Gastroesophageal sphincter (tissue), 4 donors: ENCODE results near the gene TSHZ2. TPM values are rescaled to one million over a fixed set of nuclear protein-coding genes. Genes with fewer than 3 reads are reported as not detected.

Experiments
- ATAC-seq: fragments of 150-250 bp; one replicate; pipeline ENCODE4 v1.9.1; 2016; ENCODE audit warnings: mild to moderate bottlenecking, moderate library complexity
- H3K27ac ChIP-seq, 4 donors: fragments of 200-600 bp; sonication (generic) in 3 of 4; 1 replicate in 3 of 4; 2 replicates in 1 of 4; pipeline ENCODE4 v1.5.1; 2016 to 2019
- H3K27me3 ChIP-seq: fragments of 200-600 bp; sonication (generic); one replicate; pipeline ENCODE4 v1.5.1; 2019
- H3K36me3 ChIP-seq, 2 donors: fragments of 200-600 bp; sonication (generic); one replicate each; pipeline ENCODE4 v1.5.1; 2019; ENCODE audit warnings: control low read depth in 1 of 2
- H3K4me1 ChIP-seq, 3 donors: fragments of 200-600 bp; sonication (generic); 1 replicate in 2 of 3; 2 replicates in 1 of 3; pipeline ENCODE4 v1.5.1; 2016 to 2019; ENCODE audit warnings: control low read depth in 2 of 3
- H3K4me3 ChIP-seq, 2 donors: fragments of 200-600 bp; sonication (generic); one replicate each; pipeline ENCODE4 v1.5.1; 2019; ENCODE audit warnings: mild to moderate bottlenecking in 1 of 2, moderate library complexity in 1 of 2
- H3K9me3 ChIP-seq, 3 donors: fragments of 200-600 bp; sonication (generic); one replicate each; pipeline ENCODE4 v1.5.1; 2017 to 2019; ENCODE audit warnings: control low read depth in 2 of 3
- CTCF ChIP-seq, 4 experiments: fragments of 200-600 bp in 2 of 4; fragments of 450-650 bp in 2 of 4; sonication (generic) in 1 of 4; IDR thresholded peaks; one replicate each; pipeline ENCODE4 v1.5.1; 2017 to 2019; ENCODE audit warnings: antibody characterized with exemption in 4 of 4, mild to moderate bottlenecking in 2 of 4, moderate library complexity in 2 of 4
- EP300 ChIP-seq: sonication (generic); formaldehyde crosslinking; IDR thresholded peaks from one replicate; pipeline ENCODE4 v1.6.1; 2017; ENCODE audit warnings: antibody characterized with exemption, mild to moderate bottlenecking
- POLR2A ChIP-seq, 2 donors: fragments of 450-650 bp; IDR thresholded peaks; one replicate each; pipeline ENCODE4 v1.6.1; 2017; ENCODE audit warnings: antibody characterized with exemption in 2 of 2, mild to moderate bottlenecking in 2 of 2, moderate library complexity in 1 of 2
- POLR2AphosphoS5 ChIP-seq: sonication (generic); formaldehyde crosslinking; IDR thresholded peaks from one replicate; pipeline ENCODE4 v1.6.1; 2017; ENCODE audit warnings: antibody characterized with exemption
- WGBS, 2 donors: methylation state at CpG; one replicate each; pipeline ENCODE4 v1.1.5; 2018; ENCODE audit warnings: low coverage in 1 of 2; 5-methylcytosine and 5-hydroxymethylcytosine counted together
- total RNA-seq, 4 donors: library from RNA; depleted of rRNA; stranded (reverse); fragments of >200 nt; gene quantifications; one replicate each; pipeline ENCODE4 v1.1.0, GENCODE V29; 2016

Gene TSHZ2
- total RNA-seq, 4 donors from 2014 or later: 9.9 to 21.3 (median 12.2) TPM

GRCh38 chr20:53017206-53017605 lies 45.0 kb downstream of the TSHZ2 start:
- H3K36me3 ChIP-seq: no peaks in the 10 kb centered on the region
- peaks cover 0 to 9% (median 0%) of the 10 kb centered on the region in 3 donors for H3K9me3 ChIP-seq
- TF ChIP-seq POLR2AphosphoS5: no peak
- TF ChIP-seq EP300: no peak
- no peak for TF ChIP-seq POLR2A (IDR thresholded peaks at IDR 0.05)
- no peak for TF ChIP-seq CTCF (IDR thresholded peaks at IDR 0.05)
- no peaks in the 10 kb centered on the region for H3K27me3 ChIP-seq
- 73 to 81% methylated on average over 4 of the region's 4 CpGs for WGBS, 2 donors
- H3K4me3 ChIP-seq: no peak overlapping the region
- H3K27ac ChIP-seq: no peak overlapping the region
- peaks cover 0 to 16% (median 0%) of the 10 kb centered on the region in 3 donors for H3K4me1 ChIP-seq
- no peak for ATAC-seq

GRCh38 chr20:53019464-53019863 lies 47.3 kb downstream of the TSHZ2 start:
- WGBS, 2 donors: 78 to 92% methylated on average over 6 of the region's 6 CpGs
- TF ChIP-seq POLR2A (IDR thresholded peaks at IDR 0.05): no peak
- no peak for TF ChIP-seq EP300
- TF ChIP-seq POLR2AphosphoS5: no peak
- TF ChIP-seq CTCF (IDR thresholded peaks at IDR 0.05): no peak

GRCh38 chr20:53020376-53020775 lies 48.2 kb downstream of the TSHZ2 start:
- Histone ChIP-seq H3K36me3 (no peaks in the 10 kb centered on the region), H3K4me3 (no peak overlapping the region), H3K4me1 (peaks cover 0 to 16% (median 0%) of the 10 kb centered on the region in 3 donors), H3K27ac (peak overlapping the region in 1 of 4 donors; percentile 7), H3K27me3 (no peaks in the 10 kb centered on the region), H3K9me3 (no peaks in the 10 kb centered on the region)
- WGBS, 2 donors: 56 to 79% methylated on average over 2 to 4 of the region's 4 CpGs
- TF ChIP-seq POLR2A (IDR thresholded peaks at IDR 0.05) (no peak), EP300 (no peak), POLR2AphosphoS5 (no peak), CTCF (IDR thresholded peaks at IDR 0.05) (no peak)
- no peak for ATAC-seq

More at GRCh38 chr20:53019464-53019863, 47.3 kb downstream of the TSHZ2 start:
- H3K9me3 ChIP-seq: peaks cover 0 to under 1% (median 0%) of the 10 kb centered on the region in 3 donors
- ATAC-seq: no peak
- no peaks in the 10 kb centered on the region for H3K27me3 ChIP-seq
- no peaks in the 10 kb centered on the region for H3K36me3 ChIP-seq
- H3K4me3 ChIP-seq: no peak overlapping the region
- peaks cover 0 to 16% (median 0%) of the 10 kb centered on the region in 3 donors for H3K4me1 ChIP-seq
- no peak overlapping the region for H3K27ac ChIP-seq

GRCh38 chr20:53020834-53021233 lies 48.7 kb downstream of the TSHZ2 start:
- H3K9me3 ChIP-seq: no peaks in the 10 kb centered on the region
- H3K27me3 ChIP-seq: no peaks in the 10 kb centered on the region
- ATAC-seq: no peak
- WGBS, 2 donors: 74 to 89% methylated on average over 2 of the region's 2 CpGs
- H3K4me3 ChIP-seq: no peak overlapping the region
- no peaks in the 10 kb centered on the region for H3K36me3 ChIP-seq
- H3K4me1 ChIP-seq: peaks cover 0 to 16% (median 0%) of the 10 kb centered on the region in 3 donors
- no peak for TF ChIP-seq CTCF (IDR thresholded peaks at IDR 0.05)
- TF ChIP-seq EP300: no peak
- no peak for TF ChIP-seq POLR2A (IDR thresholded peaks at IDR 0.05)
- no peak for TF ChIP-seq POLR2AphosphoS5
- peak overlapping the region in 1 of 4 donors; percentile 7 for H3K27ac ChIP-seq

- H3K4me3 ChIP-seq: no peak overlapping the region
- WGBS, 2 donors: 87 to 94% methylated on average over 3 of the region's 3 CpGs
- no peaks in the 10 kb centered on the region for H3K27me3 ChIP-seq
- peaks cover 0 to 16% (median 0%) of the 10 kb centered on the region in 3 donors for H3K4me1 ChIP-seq
- no peak overlapping the region for H3K27ac ChIP-seq
- H3K9me3 ChIP-seq: no peaks in the 10 kb centered on the region
- no peak for TF ChIP-seq EP300
- no peak for TF ChIP-seq POLR2A (IDR thresholded peaks at IDR 0.05)
- no peak for TF ChIP-seq POLR2AphosphoS5
- no peak for TF ChIP-seq CTCF (IDR thresholded peaks at IDR 0.05)
- no peak for ATAC-seq
- no peaks in the 10 kb centered on the region for H3K36me3 ChIP-seq
These were observed 49.8 kb downstream of the TSHZ2 start for GRCh38 chr20:53021934-53022333.
